H1 (cell line): Measurements from ENCODE around the gene PLA2G15. TPM values are rescaled to one million over a fixed set of nuclear protein-coding genes. Genes with fewer than 3 reads are reported as not detected.

Experiments used
- MAFK ChIP-seq: IDR thresholded peaks from 2 replicates; pipeline ENCODE4 v1.6.1; 2012; ENCODE audit warnings: low read depth, mild to moderate bottlenecking, improper control_type of control experiment, low read length
- NANOG ChIP-seq: IDR thresholded peaks from 2 replicates; pipeline ENCODE4 v1.6.1; 2011; ENCODE audit warnings: low read length, low read depth, mild to moderate bottlenecking, inconsistent platforms; ENCODE audit not compliant: insufficient read depth, poor library complexity, severe bottlenecking
- POU5F1 ChIP-seq: IDR thresholded peaks from 2 replicates; pipeline ENCODE4 v1.6.1; 2011; ENCODE audit warnings: low read depth, mild to moderate bottlenecking, low read length, moderate library complexity
- SP2 ChIP-seq: IDR thresholded peaks from 2 replicates; pipeline ENCODE4 v1.6.1; 2012; ENCODE audit warnings: mild to moderate bottlenecking, low read length, inconsistent platforms
- polyA plus RNA-seq, 7 experiments: library from polyadenylated mRNA; depleted of rRNA in 3 of 7; stranded (reverse) in 5 of 7; unstranded in 2 of 7; fragments of >200 nt in 5 of 7; fragments of 200-250 nt in 2 of 7; gene quantifications; 1 replicate in 5 of 7; 2 replicates in 1 of 7; 4 replicates in 1 of 7; pipeline versions ENCODE4 v1.2.1 to v1.2.3, GENCODE V29; 2011 to 2013; ENCODE audit warnings: missing spikeins in 2 of 7, mixed read lengths in 2 of 7
- total RNA-seq: library from RNA; stranded (reverse); fragmentation: NEBNext Ultra II Directional; extraction: Animal tissue kit (Norgen Biotek cat#: 25700); gene quantifications from 2 replicates; pipeline ENCODE4 v1.2.1, GENCODE V29; 2021
- TF ChIP-seq, protein P1 (sequence below): fragments of 300-600 bp; sonication (generic); IDR thresholded peaks from 2 replicates; pipeline ENCODE4 v1.7.1; 2012; ENCODE audit warnings: low read length, moderate library complexity, mild to moderate bottlenecking, inconsistent platforms; ENCODE audit not compliant: insufficient replicate concordance
- TF ChIP-seq, protein P2 (sequence below): IDR thresholded peaks from 2 replicates; pipeline ENCODE4 v1.6.1; 2011; ENCODE audit warnings: low read length, improper control_type of control experiment

PLA2G15 gene
- total and polyA plus RNA-seq, 2 of the 8 experiments (the other 6 are each of a cell fraction or from before 2014, with no cell fraction given) = 11.2 to 12.0 TPM

DNA sequence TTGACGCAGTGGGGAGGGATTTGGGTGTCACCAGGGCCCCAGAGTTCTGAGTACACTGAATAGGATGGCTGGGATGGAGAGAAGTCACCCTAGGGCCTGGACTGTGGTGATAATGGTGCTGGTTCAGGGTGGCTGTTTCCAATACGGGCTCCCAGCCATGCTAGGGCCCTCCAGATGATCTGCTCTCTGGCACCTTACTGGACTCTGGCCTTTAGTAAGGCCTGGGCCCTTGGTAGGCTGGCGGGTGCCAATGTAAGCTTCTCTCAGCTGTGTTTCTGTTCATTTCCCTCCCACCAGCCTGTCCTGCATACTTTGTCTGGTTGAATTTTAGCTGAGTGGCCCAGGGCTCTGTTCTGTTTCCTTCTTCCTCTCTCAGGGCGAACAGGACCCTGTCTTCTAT, 2.8 kb downstream of the PLA2G15 start (continued):
- no peak for TF ChIP-seq MAFK
- TF ChIP-seq, protein P1, sequence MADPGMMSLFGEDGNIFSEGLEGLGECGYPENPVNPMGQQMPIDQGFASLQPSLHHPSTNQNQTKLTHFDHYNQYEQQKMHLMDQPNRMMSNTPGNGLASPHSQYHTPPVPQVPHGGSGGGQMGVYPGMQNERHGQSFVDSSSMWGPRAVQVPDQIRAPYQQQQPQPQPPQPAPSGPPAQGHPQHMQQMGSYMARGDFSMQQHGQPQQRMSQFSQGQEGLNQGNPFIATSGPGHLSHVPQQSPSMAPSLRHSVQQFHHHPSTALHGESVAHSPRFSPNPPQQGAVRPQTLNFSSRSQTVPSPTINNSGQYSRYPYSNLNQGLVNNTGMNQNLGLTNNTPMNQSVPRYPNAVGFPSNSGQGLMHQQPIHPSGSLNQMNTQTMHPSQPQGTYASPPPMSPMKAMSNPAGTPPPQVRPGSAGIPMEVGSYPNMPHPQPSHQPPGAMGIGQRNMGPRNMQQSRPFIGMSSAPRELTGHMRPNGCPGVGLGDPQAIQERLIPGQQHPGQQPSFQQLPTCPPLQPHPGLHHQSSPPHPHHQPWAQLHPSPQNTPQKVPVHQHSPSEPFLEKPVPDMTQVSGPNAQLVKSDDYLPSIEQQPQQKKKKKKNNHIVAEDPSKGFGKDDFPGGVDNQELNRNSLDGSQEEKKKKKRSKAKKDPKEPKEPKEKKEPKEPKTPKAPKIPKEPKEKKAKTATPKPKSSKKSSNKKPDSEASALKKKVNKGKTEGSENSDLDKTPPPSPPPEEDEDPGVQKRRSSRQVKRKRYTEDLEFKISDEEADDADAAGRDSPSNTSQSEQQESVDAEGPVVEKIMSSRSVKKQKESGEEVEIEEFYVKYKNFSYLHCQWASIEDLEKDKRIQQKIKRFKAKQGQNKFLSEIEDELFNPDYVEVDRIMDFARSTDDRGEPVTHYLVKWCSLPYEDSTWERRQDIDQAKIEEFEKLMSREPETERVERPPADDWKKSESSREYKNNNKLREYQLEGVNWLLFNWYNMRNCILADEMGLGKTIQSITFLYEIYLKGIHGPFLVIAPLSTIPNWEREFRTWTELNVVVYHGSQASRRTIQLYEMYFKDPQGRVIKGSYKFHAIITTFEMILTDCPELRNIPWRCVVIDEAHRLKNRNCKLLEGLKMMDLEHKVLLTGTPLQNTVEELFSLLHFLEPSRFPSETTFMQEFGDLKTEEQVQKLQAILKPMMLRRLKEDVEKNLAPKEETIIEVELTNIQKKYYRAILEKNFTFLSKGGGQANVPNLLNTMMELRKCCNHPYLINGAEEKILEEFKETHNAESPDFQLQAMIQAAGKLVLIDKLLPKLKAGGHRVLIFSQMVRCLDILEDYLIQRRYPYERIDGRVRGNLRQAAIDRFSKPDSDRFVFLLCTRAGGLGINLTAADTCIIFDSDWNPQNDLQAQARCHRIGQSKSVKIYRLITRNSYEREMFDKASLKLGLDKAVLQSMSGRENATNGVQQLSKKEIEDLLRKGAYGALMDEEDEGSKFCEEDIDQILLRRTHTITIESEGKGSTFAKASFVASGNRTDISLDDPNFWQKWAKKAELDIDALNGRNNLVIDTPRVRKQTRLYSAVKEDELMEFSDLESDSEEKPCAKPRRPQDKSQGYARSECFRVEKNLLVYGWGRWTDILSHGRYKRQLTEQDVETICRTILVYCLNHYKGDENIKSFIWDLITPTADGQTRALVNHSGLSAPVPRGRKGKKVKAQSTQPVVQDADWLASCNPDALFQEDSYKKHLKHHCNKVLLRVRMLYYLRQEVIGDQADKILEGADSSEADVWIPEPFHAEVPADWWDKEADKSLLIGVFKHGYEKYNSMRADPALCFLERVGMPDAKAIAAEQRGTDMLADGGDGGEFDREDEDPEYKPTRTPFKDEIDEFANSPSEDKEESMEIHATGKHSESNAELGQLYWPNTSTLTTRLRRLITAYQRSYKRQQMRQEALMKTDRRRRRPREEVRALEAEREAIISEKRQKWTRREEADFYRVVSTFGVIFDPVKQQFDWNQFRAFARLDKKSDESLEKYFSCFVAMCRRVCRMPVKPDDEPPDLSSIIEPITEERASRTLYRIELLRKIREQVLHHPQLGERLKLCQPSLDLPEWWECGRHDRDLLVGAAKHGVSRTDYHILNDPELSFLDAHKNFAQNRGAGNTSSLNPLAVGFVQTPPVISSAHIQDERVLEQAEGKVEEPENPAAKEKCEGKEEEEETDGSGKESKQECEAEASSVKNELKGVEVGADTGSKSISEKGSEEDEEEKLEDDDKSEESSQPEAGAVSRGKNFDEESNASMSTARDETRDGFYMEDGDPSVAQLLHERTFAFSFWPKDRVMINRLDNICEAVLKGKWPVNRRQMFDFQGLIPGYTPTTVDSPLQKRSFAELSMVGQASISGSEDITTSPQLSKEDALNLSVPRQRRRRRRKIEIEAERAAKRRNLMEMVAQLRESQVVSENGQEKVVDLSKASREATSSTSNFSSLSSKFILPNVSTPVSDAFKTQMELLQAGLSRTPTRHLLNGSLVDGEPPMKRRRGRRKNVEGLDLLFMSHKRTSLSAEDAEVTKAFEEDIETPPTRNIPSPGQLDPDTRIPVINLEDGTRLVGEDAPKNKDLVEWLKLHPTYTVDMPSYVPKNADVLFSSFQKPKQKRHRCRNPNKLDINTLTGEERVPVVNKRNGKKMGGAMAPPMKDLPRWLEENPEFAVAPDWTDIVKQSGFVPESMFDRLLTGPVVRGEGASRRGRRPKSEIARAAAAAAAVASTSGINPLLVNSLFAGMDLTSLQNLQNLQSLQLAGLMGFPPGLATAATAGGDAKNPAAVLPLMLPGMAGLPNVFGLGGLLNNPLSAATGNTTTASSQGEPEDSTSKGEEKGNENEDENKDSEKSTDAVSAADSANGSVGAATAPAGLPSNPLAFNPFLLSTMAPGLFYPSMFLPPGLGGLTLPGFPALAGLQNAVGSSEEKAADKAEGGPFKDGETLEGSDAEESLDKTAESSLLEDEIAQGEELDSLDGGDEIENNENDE = no peak
- no peak for TF ChIP-seq NANOG
- TF ChIP-seq, protein P2, sequence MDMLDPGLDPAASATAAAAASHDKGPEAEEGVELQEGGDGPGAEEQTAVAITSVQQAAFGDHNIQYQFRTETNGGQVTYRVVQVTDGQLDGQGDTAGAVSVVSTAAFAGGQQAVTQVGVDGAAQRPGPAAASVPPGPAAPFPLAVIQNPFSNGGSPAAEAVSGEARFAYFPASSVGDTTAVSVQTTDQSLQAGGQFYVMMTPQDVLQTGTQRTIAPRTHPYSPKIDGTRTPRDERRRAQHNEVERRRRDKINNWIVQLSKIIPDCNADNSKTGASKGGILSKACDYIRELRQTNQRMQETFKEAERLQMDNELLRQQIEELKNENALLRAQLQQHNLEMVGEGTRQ = no peak
- TF ChIP-seq POU5F1 = no peak
- no peak for TF ChIP-seq SP2
